PC-9 (cell line): ENCODE results near the gene CAPZB.

Experiments
- CTCF ChIP-seq: fragments of 200-600 bp; sonication (generic); conservative IDR thresholded peaks from 2 replicates; pipeline ENCODE4 v1.6.1; 2017; ENCODE audit warnings: mixed run types, antibody characterized with exemption, mild to moderate bottlenecking, moderate library complexity
- EZH2 ChIP-seq: fragments of 200-600 bp; sonication (generic); IDR thresholded peaks from 2 replicates; pipeline ENCODE4 v1.8.0; 2017; ENCODE audit warnings: antibody characterized with exemption, low read depth

DNA sequence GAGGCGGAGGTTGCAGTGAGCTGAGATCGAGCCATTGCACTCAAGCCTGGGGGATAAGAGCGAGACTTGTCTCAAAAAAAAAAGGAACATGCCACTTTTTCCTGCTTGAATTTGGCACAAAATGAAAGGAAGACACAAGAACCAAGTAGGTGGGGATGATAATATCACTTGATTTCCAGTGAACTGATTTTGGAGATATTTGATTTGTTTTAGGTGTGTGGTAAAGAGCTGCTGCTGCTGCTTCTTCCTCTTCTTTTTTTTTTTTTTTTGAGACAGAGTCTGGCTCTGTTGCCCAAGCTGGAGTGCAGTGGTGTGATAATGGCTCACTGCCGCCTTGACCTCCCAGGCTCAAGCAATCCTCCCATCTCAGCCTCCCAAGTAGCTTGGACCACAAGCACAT lies 29.9 kb upstream of the CAPZB start:
- TF ChIP-seq CTCF, result no peak
- no peak for TF ChIP-seq EZH2
